Measurements from ENCODE around the gene CRK.

Gene CRK

GRCh38 chr17:1455797-1456599, at the start of gene CRK:
TSS of gene CRK (minus strand) at chr17:1456232. CDS start at chr17:1456117, 115 bp downstream.
- TF ChIP-seq CTCF (IDR thresholded peaks at IDR 0.05; ENCODE audit: low read depth, low read length): no peak
- peak within 1 kb of the TSS; percentile 96 for H3K4me3 ChIP-seq (ENCODE audit: low read depth, low read length)

- H3K4me3 ChIP-seq (ENCODE audit: low read depth, low read length): no peak overlapping the region
- TF ChIP-seq CTCF (IDR thresholded peaks at IDR 0.05; ENCODE audit: low read depth, low read length): no peak
Measured at GRCh38 chr17:1505586-1505985, 49.6 kb upstream of the CRK start.

- no peak for TF ChIP-seq CTCF (IDR thresholded peaks at IDR 0.05; ENCODE audit: low read depth, low read length)
- no peak overlapping the region for H3K4me3 ChIP-seq (ENCODE audit: low read depth, low read length)
Measured at GRCh38 chr17:1504866-1505265, 48.8 kb upstream of the CRK start.

GRCh38 chr17:1503699-1504098, 47.7 kb upstream of the CRK start:
- no peak for TF ChIP-seq CTCF (IDR thresholded peaks at IDR 0.05; ENCODE audit: low read depth, low read length)
- no peak overlapping the region for H3K4me3 ChIP-seq (ENCODE audit: low read depth, low read length)

- TF ChIP-seq CTCF (IDR thresholded peaks at IDR 0.05; ENCODE audit: low read depth, low read length): no peak
- H3K4me3 ChIP-seq (ENCODE audit: low read depth, low read length): no peak overlapping the region
Measured at GRCh38 chr17:1498869-1499268, 42.8 kb upstream of the CRK start.

- no peak overlapping the region for H3K4me3 ChIP-seq (ENCODE audit: low read depth, low read length)
- no peak for TF ChIP-seq CTCF (IDR thresholded peaks at IDR 0.05; ENCODE audit: low read depth, low read length)
Measured at GRCh38 chr17:1498233-1498632, 42.2 kb upstream of the CRK start.

- no peak for TF ChIP-seq CTCF (IDR thresholded peaks at IDR 0.05; ENCODE audit: low read depth, low read length)
Measured at GRCh38 chr17:1497831-1498230, 41.8 kb upstream of the CRK start.

More at GRCh38 chr17:1497831-1498230, 41.8 kb upstream of the CRK start:
- H3K4me3 ChIP-seq (ENCODE audit: low read depth, low read length): no peak overlapping the region

Measured in WI38 (cell line).